Left kidney (tissue), 2 donors: Measurements from ENCODE around the gene NUMBL. TPM values are rescaled to one million over a fixed set of nuclear protein-coding genes. Genes with fewer than 3 reads are reported as not detected.
A peak's percentile ranks its signal among the peaks of the same experiment; 100 is the strongest.
"Not testable (repeated sequence)": the region's sequence is repeated elsewhere in the genome, so short reads cannot be mapped to it uniquely, and the experiment has no call there.

ENCODE experiments used
- DNase-seq: peaks from one replicate; pipeline ENCODE4 v3.0.0-alpha.2; 2013
- polyA plus RNA-seq: library from polyadenylated mRNA; unstranded; fragments of 120-200 nt; gene quantifications from one replicate; pipeline ENCODE4 v1.2.1, GENCODE V29; 2013; ENCODE audit not compliant: insufficient read length

Gene NUMBL
- polyA plus RNA-seq, 1 donor: 11.8 TPM

- DNase-seq: no peak
These were observed 26.5 kb downstream of the NUMBL start for GRCh38 chr19:40663695-40664692.

- peak; percentile 90 for DNase-seq
These were observed 27.3 kb downstream of the NUMBL start for GRCh38 chr19:40662925-40663694.

- no peak for DNase-seq
These were observed 28.8 kb downstream of the NUMBL start for GRCh38 chr19:40661616-40662015.

- DNase-seq: no peak
These were observed 30.9 kb downstream of the NUMBL start for GRCh38 chr19:40659566-40659965.

- no peak for DNase-seq
These were observed 31.3 kb downstream of the NUMBL start for GRCh38 chr19:40659116-40659515.

- no peak for DNase-seq
These were observed 32.4 kb downstream of the NUMBL start for GRCh38 chr19:40658031-40658430.

- not testable (repeated sequence) for DNase-seq
These were observed 34.8 kb downstream of the NUMBL start for GRCh38 chr19:40655684-40656083.

- DNase-seq: not testable (repeated sequence)
These were observed 38.1 kb downstream of the NUMBL start for GRCh38 chr19:40652303-40652702.

- DNase-seq: no peak
These were observed 39.6 kb downstream of the NUMBL start for GRCh38 chr19:40650749-40651305.

- DNase-seq: not testable (repeated sequence)
These were observed 40.4 kb downstream of the NUMBL start for GRCh38 chr19:40649903-40650675.

- DNase-seq: no peak
These were observed 43.7 kb downstream of the NUMBL start for GRCh38 chr19:40646743-40647254.

- DNase-seq: no peak
These were observed 47.6 kb downstream of the NUMBL start for GRCh38 chr19:40642757-40643305.

GRCh38 chr19:40642051-40642706 is 48.3 kb downstream of the NUMBL start:
- DNase-seq: no peak

- no peak for DNase-seq
These were observed 49.2 kb downstream of the NUMBL start for GRCh38 chr19:40641281-40641680.

GRCh38 chr19:40640744-40641143 is 49.7 kb downstream of the NUMBL start:
- DNase-seq: no peak

- no peak for DNase-seq
These were observed 50.8 kb downstream of the NUMBL start for GRCh38 chr19:40639638-40639982.

GRCh38 chr19:40638327-40638726 is 52.1 kb downstream of the NUMBL start:
- no peak for DNase-seq

GRCh38 chr19:40633207-40633606 is 57.2 kb downstream of the NUMBL start:
- DNase-seq: no peak

- DNase-seq: no peak
These were observed 58.0 kb downstream of the NUMBL start for GRCh38 chr19:40632311-40633036.

- DNase-seq: no peak
These were observed 59.8 kb downstream of the NUMBL start for GRCh38 chr19:40630571-40631160.
